ENCODE data around the gene C19orf38.
A peak's percentile ranks its signal among the peaks of the same experiment; 100 is the strongest.

DNA sequence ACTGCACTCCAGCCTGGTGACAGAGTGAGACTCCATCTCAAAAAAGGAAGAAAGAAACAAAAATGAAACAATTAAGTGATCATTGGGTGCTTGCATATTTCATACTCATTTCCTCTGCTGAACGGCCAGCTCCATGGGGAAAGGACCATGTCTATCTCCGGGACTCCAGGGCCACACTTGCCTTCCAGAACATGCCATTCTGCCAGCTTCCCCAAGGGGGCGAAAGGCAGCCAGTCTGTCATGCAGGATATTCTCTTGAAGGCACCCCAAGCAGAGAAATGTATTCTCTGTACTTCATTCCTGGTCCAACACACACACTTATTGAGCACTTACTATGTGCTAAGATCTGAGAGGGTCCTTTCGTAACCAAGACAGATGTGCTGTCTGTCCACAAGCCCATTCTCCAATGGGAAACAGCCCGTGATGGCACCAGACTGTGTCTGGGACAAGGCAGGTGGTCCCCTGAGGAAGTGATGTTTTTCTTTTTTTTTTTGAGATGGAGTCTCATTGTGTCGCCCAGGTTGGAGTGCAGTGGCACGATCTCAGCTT, 13.0 kb downstream of the C19orf38 start:
- TF ChIP-seq, protein P1, sequence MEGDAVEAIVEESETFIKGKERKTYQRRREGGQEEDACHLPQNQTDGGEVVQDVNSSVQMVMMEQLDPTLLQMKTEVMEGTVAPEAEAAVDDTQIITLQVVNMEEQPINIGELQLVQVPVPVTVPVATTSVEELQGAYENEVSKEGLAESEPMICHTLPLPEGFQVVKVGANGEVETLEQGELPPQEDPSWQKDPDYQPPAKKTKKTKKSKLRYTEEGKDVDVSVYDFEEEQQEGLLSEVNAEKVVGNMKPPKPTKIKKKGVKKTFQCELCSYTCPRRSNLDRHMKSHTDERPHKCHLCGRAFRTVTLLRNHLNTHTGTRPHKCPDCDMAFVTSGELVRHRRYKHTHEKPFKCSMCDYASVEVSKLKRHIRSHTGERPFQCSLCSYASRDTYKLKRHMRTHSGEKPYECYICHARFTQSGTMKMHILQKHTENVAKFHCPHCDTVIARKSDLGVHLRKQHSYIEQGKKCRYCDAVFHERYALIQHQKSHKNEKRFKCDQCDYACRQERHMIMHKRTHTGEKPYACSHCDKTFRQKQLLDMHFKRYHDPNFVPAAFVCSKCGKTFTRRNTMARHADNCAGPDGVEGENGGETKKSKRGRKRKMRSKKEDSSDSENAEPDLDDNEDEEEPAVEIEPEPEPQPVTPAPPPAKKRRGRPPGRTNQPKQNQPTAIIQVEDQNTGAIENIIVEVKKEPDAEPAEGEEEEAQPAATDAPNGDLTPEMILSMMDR (IDR thresholded peaks at IDR 0.05; ENCODE audit: borderline replicate concordance, extremely low read depth, low read length, poor library complexity, severe bottlenecking), result peak; percentile 71
- TF ChIP-seq EZH2 (IDR thresholded peaks at IDR 0.05; ENCODE audit: borderline replicate concordance, low read depth, low read length, severe bottlenecking), result no peak
